ENCODE measurements around the gene MYPOP. TPM values are rescaled to one million over a fixed set of nuclear protein-coding genes. Genes with fewer than 3 reads are reported as not detected.

Gene MYPOP
- total and polyA plus RNA-seq, 9 donors: 3.0 to 9.1 (median 5.0) TPM

DNA sequence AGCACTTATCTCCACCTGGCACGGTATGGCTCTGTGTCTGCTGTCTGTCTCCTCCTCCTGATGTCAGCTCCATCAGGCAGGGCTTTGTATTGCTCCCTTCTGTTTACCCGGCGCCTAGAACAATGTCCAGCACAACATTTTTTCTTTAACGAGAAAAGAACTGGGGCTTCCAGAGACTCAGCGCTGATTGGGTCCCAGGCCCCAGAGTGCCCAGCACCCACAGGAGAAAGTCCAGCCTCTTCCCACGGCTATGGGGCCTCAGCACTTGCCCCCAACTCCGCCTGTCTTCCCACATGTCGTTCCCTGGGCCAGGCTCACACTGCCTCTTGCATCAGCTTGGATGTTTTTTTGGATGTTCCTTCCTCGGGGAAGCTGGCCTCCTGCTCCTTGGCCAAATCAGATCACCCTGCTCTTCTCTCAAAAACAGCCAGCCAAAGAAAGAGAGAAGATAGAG, 6.9 kb downstream of the MYPOP start:
- H3K36me3 ChIP-seq: no peaks in the 10 kb centered on the region
- intact Hi-C loops (cut with DNase I): no loop called here
- no peak overlapping the region for H3K4me3 ChIP-seq
- 66 to 73% (median 73%) methylated on average over 9 of the region's 9 CpGs for WGBS, 3 donors
- TF ChIP-seq EP300 (IDR thresholded peaks at IDR 0.05): no peak
- TF ChIP-seq CTCF (IDR thresholded peaks at IDR 0.05): no peak
- TF ChIP-seq POLR2A (IDR thresholded peaks at IDR 0.05): no peak
- no peaks in the 10 kb centered on the region for H3K9me3 ChIP-seq
- no peak overlapping the region for H3K27ac ChIP-seq
- H3K27me3 ChIP-seq: no peaks in the 10 kb centered on the region
- DNase-seq: no peak
- no peaks in the 10 kb centered on the region for H3K4me1 ChIP-seq (ENCODE audit: insufficient read depth)

GRCh38 chr19:45890877-45891276, 11.5 kb downstream of the MYPOP start:
- TF ChIP-seq POLR2A (IDR thresholded peaks at IDR 0.05) (no peak), EP300 (IDR thresholded peaks at IDR 0.05) (no peak), CTCF (IDR thresholded peaks at IDR 0.05) (no peak)
- no peak for DNase-seq
- Histone ChIP-seq H3K9me3 (no peaks in the 10 kb centered on the region), H3K27me3 (no peaks in the 10 kb centered on the region), H3K4me3 (no peak overlapping the region), H3K27ac (no peak overlapping the region), H3K36me3 (no peaks in the 10 kb centered on the region), H3K4me1 (ENCODE audit: insufficient read depth) (peaks cover 2% of the 10 kb centered on the region)
- intact Hi-C loops (cut with DNase I): no loop called here
- 75 to 86% (median 82%) methylated on average over 17 of the region's 17 CpGs for WGBS, 3 donors

GRCh38 chr19:45889210-45889885, 13.1 kb downstream of the MYPOP start:
- H3K9me3 ChIP-seq: no peaks in the 10 kb centered on the region
- no peak overlapping the region for H3K27ac ChIP-seq
- intact Hi-C loops (cut with DNase I): loop anchor here in 1 of 4 donors (10.0 kb wide), 1 partner anchor 75 kb away; the partner anchor contains the start of gene RSPH6A
- H3K36me3 ChIP-seq: no peaks in the 10 kb centered on the region
- no peak overlapping the region for H3K4me3 ChIP-seq
- no peak for TF ChIP-seq CTCF (IDR thresholded peaks at IDR 0.05)
- no peak for TF ChIP-seq POLR2A (IDR thresholded peaks at IDR 0.05)
- TF ChIP-seq EP300 (IDR thresholded peaks at IDR 0.05): no peak
- peaks cover 9% of the 10 kb centered on the region for H3K4me1 ChIP-seq (ENCODE audit: insufficient read depth)
- H3K27me3 ChIP-seq: no peaks in the 10 kb centered on the region
- 69 to 74% (median 71%) methylated on average over 6 of the region's 6 CpGs for WGBS, 3 donors
- DNase-seq: no peak

DNA sequence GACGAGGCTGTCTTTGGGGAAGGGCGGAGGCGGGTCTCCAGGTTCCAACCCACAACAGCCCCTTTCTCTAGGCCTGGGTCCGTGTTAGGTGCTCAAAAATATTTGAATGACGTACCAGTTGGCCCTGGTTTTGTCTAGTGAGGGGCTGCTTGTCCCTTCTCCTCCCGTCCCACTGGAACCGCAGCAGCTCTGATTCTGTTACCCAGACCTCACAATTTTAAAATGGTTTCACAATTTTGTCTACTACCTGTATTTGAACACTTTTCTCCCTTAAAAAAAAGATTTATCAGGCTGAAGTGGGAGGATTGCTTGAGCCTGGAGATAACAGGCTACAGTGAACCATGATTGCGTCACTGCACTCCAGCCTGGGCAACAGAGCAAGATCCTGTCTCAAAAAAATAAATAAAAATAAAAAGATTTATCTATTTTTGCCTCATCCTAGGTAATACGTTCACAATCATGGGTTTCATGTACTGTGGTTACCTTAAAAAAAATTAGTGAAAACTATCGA, 15.2 kb downstream of the MYPOP start:
- no peak for TF ChIP-seq EP300 (IDR thresholded peaks at IDR 0.05)
- TF ChIP-seq POLR2A (IDR thresholded peaks at IDR 0.05): no peak
- no peak for TF ChIP-seq CTCF (IDR thresholded peaks at IDR 0.05)
- H3K36me3 ChIP-seq: no peaks in the 10 kb centered on the region
- intact Hi-C loops (cut with DNase I): loop anchor here in 1 of 4 donors (10.0 kb wide), 1 partner anchor 72 kb away; the partner anchor contains the start of gene RSPH6A
- no peaks in the 10 kb centered on the region for H3K9me3 ChIP-seq
- peak in 1 of 5 donors; percentile 35 for DNase-seq
- H3K4me1 ChIP-seq (ENCODE audit: insufficient read depth): peaks cover 23% of the 10 kb centered on the region
- peak overlapping the region; percentile 51 for H3K4me3 ChIP-seq
- H3K27ac ChIP-seq: peak overlapping the region; percentile 62 to 88
- H3K27me3 ChIP-seq: no peaks in the 10 kb centered on the region
- WGBS, 3 donors: 22 to 25% (median 23%) methylated on average over 10 of the region's 10 CpGs

Data from ovary (tissue), 9 donors.